Activated naive CD4-positive, alpha-beta T cell treated with anti-CD3 and anti-CD28 coated beads, Interleukin-2, amount 50 U/mL, for 24 hours (primary cell): ENCODE results near the gene TMEM183A.

Experiments
- H3K27ac Mint-ChIP-seq: one replicate; pipeline ENCODE4 v1.8.0; 2021; ENCODE audit warnings: mild to moderate bottlenecking, mixed read lengths
- H3K27me3 Mint-ChIP-seq: one replicate; pipeline ENCODE4 v1.8.0; 2021; ENCODE audit warnings: mixed read lengths
- H3K36me3 Mint-ChIP-seq: one replicate; pipeline ENCODE4 v1.8.0; 2021; ENCODE audit warnings: mixed read lengths
- H3K4me1 Mint-ChIP-seq: one replicate; pipeline ENCODE4 v1.8.0; 2021; ENCODE audit warnings: mixed read lengths
- H3K4me3 Mint-ChIP-seq: one replicate; pipeline ENCODE4 v1.8.0; 2021; ENCODE audit warnings: mild to moderate bottlenecking, mixed read lengths
- H3K9me3 Mint-ChIP-seq: one replicate; pipeline ENCODE4 v1.8.0; 2021; ENCODE audit warnings: mixed read lengths

The TMEM183A gene, protein sequence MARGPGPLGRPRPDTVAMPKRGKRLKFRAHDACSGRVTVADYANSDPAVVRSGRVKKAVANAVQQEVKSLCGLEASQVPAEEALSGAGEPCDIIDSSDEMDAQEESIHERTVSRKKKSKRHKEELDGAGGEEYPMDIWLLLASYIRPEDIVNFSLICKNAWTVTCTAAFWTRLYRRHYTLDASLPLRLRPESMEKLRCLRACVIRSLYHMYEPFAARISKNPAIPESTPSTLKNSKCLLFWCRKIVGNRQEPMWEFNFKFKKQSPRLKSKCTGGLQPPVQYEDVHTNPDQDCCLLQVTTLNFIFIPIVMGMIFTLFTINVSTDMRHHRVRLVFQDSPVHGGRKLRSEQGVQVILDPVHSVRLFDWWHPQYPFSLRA

DNA sequence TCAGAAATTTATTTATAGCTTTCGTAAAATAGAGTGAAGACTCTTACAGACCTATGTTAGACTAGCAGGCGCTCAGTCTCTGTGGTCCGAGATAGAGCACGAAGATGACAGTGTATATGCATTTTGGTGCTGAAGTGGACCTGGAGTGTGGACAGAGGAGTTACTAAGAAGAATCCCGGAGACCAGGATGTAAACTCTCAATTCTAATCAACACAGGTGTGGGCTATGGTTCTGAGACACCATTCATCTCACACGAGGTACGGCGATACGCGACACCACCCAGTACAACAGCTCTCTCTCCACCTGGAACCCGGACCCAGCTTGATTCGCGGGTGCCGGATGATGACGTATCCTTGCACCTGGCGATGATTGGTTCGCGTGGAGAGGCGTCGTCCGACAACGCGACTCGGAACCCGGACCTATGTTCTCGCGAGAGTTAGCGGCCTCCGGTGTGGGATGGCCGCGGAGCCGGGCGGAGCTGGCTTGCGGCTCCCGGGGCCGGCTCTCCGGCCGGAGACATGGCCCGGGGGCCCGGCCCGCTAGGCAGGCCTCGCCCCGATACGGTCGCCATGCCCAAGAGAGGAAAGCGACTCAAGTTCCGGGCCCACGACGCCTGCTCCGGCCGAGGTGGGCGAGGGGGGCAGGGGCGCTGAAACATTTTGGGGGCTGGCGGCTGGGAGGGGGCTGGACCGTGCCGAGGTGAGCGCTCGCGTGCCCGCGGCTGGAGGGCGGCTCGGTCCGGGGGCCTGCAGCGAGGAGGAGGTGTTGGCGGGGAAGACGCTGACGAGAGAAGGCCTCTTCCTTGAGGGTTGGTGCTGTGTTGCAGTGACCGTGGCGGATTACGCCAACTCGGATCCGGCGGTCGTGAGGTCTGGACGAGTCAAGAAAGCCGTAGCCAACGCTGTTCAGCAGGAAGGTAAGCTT lies at the start of gene TMEM183A:
TMEM183A (plus strand) TSS at position 427 of the 924 bp plus-strand sequence; CDS start at position 519, 92 bp downstream.
- Mint-ChIP-seq H3K36me3 (peaks cover 7% of the 10 kb centered on the region), H3K27ac (peak within 1 kb of the TSS; percentile 99), H3K9me3 (no peaks in the 10 kb centered on the region), H3K4me1 (peaks cover 36% of the 10 kb centered on the region), H3K4me3 (peak within 1 kb of the TSS; percentile 93), H3K27me3 (no peaks in the 10 kb centered on the region)

GRCh38 chr1:202957733-202958543 lies 49.2 kb upstream of the TMEM183A start, which contains the start of gene ADIPOR1:
Gene ADIPOR1 (minus strand): TSS chr1:202958312. CDS start chr1:202951070, 7,242 bp downstream.
- Mint-ChIP-seq H3K4me1 (peaks cover 49% of the 10 kb centered on the region), H3K27me3 (no peaks in the 10 kb centered on the region), H3K27ac (peak within 1 kb of the TSS; percentile 68), H3K9me3 (no peaks in the 10 kb centered on the region), H3K36me3 (peaks cover 4% of the 10 kb centered on the region), H3K4me3 (peak within 1 kb of the TSS; percentile 90)

- H3K27ac Mint-ChIP-seq: peak overlapping the region; percentile 68
- peaks cover 5% of the 10 kb centered on the region for H3K36me3 Mint-ChIP-seq
- H3K4me3 Mint-ChIP-seq: peak overlapping the region; percentile 89
- peaks cover 42% of the 10 kb centered on the region for H3K4me1 Mint-ChIP-seq
- H3K9me3 Mint-ChIP-seq: no peaks in the 10 kb centered on the region
- H3K27me3 Mint-ChIP-seq: no peaks in the 10 kb centered on the region
These were observed 48.5 kb upstream of the TMEM183A start for GRCh38 chr1:202958544-202959275.

DNA sequence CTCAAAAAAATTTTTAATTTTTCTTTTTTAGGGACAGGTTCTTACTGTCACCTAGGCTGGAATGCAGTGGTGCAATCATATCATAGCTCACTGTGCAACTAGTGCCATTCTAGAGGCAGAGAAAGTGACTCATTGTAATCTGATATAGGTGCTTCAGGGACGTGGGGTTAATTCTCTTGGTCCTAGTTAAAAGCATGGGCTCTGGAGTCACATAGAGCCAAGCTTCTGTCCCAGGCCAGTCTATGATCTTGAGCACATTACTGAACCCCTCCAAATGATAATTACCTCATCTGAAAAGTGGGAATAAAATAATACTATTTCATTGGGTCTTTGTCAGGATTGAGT lies 47.9 kb upstream of the TMEM183A start:
- Mint-ChIP-seq H3K4me1 (peaks cover 38% of the 10 kb centered on the region), H3K9me3 (no peaks in the 10 kb centered on the region), H3K36me3 (peaks cover 6% of the 10 kb centered on the region), H3K27me3 (no peaks in the 10 kb centered on the region), H3K27ac (no peak overlapping the region), H3K4me3 (no peak overlapping the region)

- peak overlapping the region; percentile 43 for H3K27ac Mint-ChIP-seq
- no peaks in the 10 kb centered on the region for H3K27me3 Mint-ChIP-seq
- H3K9me3 Mint-ChIP-seq: no peaks in the 10 kb centered on the region
- peaks cover 29% of the 10 kb centered on the region for H3K4me1 Mint-ChIP-seq
- peaks cover 6% of the 10 kb centered on the region for H3K36me3 Mint-ChIP-seq
- no peak overlapping the region for H3K4me3 Mint-ChIP-seq
These were observed 45.8 kb upstream of the TMEM183A start for GRCh38 chr1:202961220-202961880.

DNA sequence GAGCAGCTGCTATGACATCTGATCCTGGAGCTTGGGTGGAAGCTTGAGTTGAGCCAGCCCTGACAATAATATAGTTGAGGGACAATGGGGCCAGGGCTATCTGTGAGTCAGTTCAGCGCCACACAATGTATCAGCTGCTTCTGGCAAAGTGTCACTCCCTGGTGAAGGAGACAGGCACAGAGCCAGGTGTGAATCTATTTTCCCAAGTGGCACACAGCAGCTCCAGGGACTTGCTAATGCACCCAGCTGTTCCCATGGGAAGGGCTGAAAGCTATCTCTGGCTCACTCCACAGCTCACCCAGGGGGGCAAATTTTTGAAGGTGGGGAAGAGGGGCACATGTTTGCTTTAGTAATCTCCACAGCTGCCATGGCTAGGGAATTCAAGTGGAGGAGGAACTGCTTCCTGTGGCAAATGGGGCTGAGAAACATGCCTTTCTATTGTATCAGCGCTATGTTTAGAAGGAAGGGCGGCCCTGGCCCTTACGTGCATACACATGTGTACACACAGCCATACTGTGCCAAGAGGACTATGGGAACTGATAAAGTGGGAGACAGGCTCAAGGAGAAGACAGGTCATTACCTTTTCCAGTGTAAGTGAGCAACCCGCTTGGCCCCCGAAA lies 42.3 kb upstream of the TMEM183A start:
- H3K27ac Mint-ChIP-seq: no peak overlapping the region
- no peaks in the 10 kb centered on the region for H3K27me3 Mint-ChIP-seq
- peaks cover 5% of the 10 kb centered on the region for H3K36me3 Mint-ChIP-seq
- no peaks in the 10 kb centered on the region for H3K9me3 Mint-ChIP-seq
- H3K4me1 Mint-ChIP-seq: peaks cover 29% of the 10 kb centered on the region
- peak overlapping the region; percentile 53 for H3K4me3 Mint-ChIP-seq

DNA sequence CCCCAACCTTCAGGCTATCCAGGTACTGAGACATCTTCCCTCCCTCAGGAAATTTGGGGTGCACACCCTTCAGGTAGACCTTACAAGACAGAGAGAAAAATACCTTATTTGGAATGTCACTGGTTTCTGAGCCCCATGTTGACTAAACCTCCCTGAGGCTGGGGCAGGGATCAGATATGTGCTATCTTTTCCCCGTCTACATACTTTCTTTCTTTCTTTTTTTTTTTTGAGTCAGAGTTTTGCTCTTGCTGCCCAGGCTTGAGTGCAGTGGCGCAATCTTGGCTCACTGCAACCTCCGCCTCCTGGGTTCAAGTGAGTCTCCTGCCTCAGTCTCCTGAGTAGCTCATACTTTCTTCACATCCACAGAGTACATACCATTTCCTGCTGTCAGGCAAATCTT lies 41.8 kb upstream of the TMEM183A start:
- Mint-ChIP-seq H3K9me3 (no peaks in the 10 kb centered on the region), H3K27me3 (no peaks in the 10 kb centered on the region), H3K27ac (peak overlapping the region; percentile 35), H3K4me1 (peaks cover 29% of the 10 kb centered on the region), H3K4me3 (peak overlapping the region; percentile 75), H3K36me3 (peaks cover 5% of the 10 kb centered on the region)

DNA sequence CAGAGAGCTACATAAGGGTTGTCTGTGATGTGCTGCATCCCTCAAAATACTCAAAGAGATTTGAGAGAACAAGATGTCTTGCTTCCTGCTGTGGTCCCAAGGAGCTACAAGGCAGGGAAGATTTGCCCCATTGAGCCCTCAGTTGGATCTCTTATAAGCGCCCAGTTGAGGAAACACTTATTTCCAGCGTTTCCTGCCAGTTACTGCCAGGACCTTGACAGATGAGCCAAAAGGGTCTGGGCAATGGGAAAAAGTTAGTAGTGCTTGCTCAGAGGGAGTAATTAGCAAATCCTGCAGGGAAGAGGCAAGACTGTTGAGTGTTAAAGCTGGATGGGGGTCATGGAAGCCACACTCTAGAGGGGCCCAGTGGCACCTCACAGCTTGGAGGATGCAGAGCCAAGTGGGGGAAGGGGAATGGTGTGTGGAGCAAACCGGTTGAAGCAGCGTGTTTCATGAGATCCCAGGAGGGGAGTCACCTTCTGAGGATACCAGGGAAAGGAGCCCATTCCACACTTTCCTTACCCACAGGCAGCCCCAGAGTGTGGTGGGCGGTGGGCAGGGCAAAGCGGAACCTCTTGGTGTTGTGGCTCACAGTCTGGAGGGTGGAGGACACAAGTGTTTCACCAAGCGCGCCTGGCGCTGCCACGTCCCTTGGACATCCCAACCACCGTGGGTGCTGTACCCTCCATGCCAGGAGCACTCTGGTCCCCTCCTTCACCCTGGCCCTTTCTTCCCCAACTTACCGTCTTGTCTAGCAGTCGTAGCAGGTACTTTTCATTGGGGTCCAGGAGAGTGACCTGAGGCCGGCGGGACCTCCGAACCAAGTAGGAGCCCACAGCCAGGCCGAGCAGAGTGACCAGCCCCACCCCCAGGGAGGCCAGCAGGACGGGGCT lies 40.9 kb upstream of the TMEM183A start:
- H3K4me3 Mint-ChIP-seq: peak overlapping the region; percentile 75
- H3K27me3 Mint-ChIP-seq: no peaks in the 10 kb centered on the region
- no peaks in the 10 kb centered on the region for H3K9me3 Mint-ChIP-seq
- peaks cover 5% of the 10 kb centered on the region for H3K36me3 Mint-ChIP-seq
- H3K4me1 Mint-ChIP-seq: peaks cover 29% of the 10 kb centered on the region
- peak overlapping the region; percentile 76 for H3K27ac Mint-ChIP-seq

GRCh38 chr1:202967684-202968281 lies 39.4 kb upstream of the TMEM183A start:
- peaks cover 5% of the 10 kb centered on the region for H3K36me3 Mint-ChIP-seq
- peak overlapping the region; percentile 90 for H3K4me3 Mint-ChIP-seq
- H3K27me3 Mint-ChIP-seq: no peaks in the 10 kb centered on the region

DNA sequence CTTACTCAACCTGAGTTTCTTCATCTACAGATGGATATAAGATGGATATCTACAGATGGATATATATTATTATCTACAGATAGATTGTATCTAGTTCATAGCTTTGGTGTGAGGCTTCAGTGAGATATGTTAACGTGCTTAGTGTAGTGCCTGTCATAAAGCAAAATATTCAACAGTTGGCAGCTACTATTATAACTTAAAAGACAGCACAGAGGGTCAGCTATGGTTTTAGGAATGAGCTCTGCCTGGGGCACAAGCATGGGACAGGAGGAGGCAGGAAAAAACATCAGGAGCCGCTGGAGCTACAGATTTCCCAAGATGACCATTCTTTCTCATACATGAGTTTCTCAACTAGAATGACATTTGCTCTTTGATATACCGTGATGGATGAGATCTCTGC lies 38.8 kb upstream of the TMEM183A start:
- Mint-ChIP-seq H3K4me1 (peaks cover 29% of the 10 kb centered on the region), H3K36me3 (peaks cover 5% of the 10 kb centered on the region), H3K4me3 (peak overlapping the region; percentile 90), H3K9me3 (no peaks in the 10 kb centered on the region), H3K27ac (no peak overlapping the region), H3K27me3 (no peaks in the 10 kb centered on the region)

More at GRCh38 chr1:202967684-202968281, 39.4 kb upstream of the TMEM183A start:
- H3K27ac Mint-ChIP-seq: peak overlapping the region; percentile 82
- no peaks in the 10 kb centered on the region for H3K9me3 Mint-ChIP-seq
- peaks cover 29% of the 10 kb centered on the region for H3K4me1 Mint-ChIP-seq

DNA sequence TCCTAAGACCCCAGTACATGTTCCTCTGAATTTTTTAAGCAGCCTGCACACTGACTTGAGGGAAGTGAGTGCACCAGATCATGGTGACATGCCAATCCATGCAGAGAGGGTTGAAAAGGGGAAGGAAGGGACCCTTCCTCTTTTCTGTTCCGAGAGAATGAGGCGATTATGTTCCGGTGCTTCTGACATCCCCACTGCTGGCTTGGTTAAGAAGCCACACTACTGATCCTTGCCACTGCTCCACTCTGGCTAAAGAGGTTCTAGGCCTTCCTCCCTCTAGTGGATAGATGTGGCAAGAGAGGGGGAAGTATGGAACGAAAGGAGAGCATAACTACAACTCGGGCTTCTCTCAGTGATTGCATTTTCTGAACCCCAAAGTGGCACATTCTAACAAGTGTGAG lies 38.3 kb upstream of the TMEM183A start:
- peaks cover 4% of the 10 kb centered on the region for H3K36me3 Mint-ChIP-seq
- peak overlapping the region; percentile 38 for H3K27ac Mint-ChIP-seq
- no peaks in the 10 kb centered on the region for H3K27me3 Mint-ChIP-seq
- H3K9me3 Mint-ChIP-seq: no peaks in the 10 kb centered on the region
- peaks cover 29% of the 10 kb centered on the region for H3K4me1 Mint-ChIP-seq
- peak overlapping the region; percentile 69 for H3K4me3 Mint-ChIP-seq

DNA sequence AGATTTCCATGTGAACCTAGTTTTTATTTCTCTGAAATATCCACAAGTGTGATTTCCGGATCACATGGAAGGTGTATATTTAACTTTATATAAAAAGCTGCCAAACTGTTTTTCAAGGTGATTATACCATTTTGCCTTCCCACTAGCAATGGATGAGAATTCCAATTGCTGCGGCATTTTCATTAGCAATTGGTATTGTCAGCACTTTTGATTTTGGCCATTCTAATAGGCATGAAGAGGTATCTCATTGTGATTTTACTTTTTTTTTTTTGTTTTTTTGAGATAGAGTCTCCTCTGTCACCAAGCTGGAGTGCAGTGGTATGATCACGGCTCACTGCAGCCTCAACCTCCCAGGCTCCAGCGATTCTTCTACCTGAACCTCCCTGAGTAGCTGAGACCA lies 35.1 kb upstream of the TMEM183A start:
- no peaks in the 10 kb centered on the region for H3K9me3 Mint-ChIP-seq
- H3K27ac Mint-ChIP-seq: no peak overlapping the region
- no peaks in the 10 kb centered on the region for H3K36me3 Mint-ChIP-seq
- H3K4me1 Mint-ChIP-seq: peaks cover 18% of the 10 kb centered on the region
- H3K4me3 Mint-ChIP-seq: no peak overlapping the region
- H3K27me3 Mint-ChIP-seq: no peaks in the 10 kb centered on the region

- Mint-ChIP-seq H3K9me3 (no peaks in the 10 kb centered on the region), H3K4me3 (no peak overlapping the region), H3K27me3 (peaks cover 3% of the 10 kb centered on the region), H3K36me3 (no peaks in the 10 kb centered on the region), H3K27ac (no peak overlapping the region), H3K4me1 (no peaks in the 10 kb centered on the region)
These were observed 32.3 kb upstream of the TMEM183A start for GRCh38 chr1:202974856-202975255.
